ENCODE measurements around the gene RASL11A. TPM values are rescaled to one million over a fixed set of nuclear protein-coding genes. Genes with fewer than 3 reads are reported as not detected.

The RASL11A gene
- total and polyA plus RNA-seq, 2 of the 13 experiments (the other 11 are each of a cell fraction or from before 2014, with no cell fraction given) = 3.0 to 4.1 TPM

DNA sequence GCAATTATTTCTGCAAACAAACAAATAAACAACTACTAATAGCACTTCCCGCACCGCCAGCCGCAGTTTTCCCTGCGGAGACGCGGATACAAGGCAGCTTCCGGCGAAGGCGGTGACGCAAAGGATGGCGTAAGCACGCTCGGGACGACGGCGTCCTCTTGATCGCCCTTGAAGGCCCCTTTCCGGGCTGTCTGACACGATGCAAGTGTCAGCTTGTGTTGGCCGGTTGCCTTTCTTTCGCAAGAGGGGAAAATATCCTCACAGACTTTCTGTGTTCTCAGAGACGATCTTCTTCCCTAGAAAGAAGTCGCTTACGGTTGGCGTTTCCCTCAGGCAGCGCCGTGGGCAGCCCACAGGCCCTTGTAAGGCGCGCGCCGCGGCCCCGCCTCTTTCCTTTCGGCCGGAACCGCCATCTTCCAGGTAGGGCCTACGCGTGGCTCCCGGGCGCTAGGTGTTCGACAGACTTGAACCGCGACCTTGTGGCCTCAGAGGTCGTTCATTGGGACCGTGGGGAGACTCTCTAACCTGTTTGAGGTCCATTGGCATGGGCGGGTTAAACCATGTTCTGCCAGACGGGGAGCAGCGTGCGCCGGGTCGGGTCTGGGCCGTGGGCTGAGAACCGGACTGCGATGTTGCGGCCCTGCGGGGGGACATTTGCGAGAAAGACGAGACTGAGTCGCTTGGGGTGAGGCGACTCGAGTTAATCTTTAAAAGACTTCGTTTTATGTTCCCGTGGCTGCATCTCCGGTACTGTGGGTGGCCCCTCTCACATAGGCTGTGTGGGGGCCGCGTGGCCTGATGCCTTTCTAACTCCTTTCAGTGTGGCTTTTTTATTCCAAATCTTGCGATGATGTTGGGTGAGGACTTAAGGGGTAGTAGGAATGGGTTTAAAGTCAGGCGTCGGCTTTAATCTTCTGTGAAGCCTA, 19.2 kb upstream of the RASL11A start, which contains the start of gene RPL21 (continued):
- TF ChIP-seq, protein P1, sequence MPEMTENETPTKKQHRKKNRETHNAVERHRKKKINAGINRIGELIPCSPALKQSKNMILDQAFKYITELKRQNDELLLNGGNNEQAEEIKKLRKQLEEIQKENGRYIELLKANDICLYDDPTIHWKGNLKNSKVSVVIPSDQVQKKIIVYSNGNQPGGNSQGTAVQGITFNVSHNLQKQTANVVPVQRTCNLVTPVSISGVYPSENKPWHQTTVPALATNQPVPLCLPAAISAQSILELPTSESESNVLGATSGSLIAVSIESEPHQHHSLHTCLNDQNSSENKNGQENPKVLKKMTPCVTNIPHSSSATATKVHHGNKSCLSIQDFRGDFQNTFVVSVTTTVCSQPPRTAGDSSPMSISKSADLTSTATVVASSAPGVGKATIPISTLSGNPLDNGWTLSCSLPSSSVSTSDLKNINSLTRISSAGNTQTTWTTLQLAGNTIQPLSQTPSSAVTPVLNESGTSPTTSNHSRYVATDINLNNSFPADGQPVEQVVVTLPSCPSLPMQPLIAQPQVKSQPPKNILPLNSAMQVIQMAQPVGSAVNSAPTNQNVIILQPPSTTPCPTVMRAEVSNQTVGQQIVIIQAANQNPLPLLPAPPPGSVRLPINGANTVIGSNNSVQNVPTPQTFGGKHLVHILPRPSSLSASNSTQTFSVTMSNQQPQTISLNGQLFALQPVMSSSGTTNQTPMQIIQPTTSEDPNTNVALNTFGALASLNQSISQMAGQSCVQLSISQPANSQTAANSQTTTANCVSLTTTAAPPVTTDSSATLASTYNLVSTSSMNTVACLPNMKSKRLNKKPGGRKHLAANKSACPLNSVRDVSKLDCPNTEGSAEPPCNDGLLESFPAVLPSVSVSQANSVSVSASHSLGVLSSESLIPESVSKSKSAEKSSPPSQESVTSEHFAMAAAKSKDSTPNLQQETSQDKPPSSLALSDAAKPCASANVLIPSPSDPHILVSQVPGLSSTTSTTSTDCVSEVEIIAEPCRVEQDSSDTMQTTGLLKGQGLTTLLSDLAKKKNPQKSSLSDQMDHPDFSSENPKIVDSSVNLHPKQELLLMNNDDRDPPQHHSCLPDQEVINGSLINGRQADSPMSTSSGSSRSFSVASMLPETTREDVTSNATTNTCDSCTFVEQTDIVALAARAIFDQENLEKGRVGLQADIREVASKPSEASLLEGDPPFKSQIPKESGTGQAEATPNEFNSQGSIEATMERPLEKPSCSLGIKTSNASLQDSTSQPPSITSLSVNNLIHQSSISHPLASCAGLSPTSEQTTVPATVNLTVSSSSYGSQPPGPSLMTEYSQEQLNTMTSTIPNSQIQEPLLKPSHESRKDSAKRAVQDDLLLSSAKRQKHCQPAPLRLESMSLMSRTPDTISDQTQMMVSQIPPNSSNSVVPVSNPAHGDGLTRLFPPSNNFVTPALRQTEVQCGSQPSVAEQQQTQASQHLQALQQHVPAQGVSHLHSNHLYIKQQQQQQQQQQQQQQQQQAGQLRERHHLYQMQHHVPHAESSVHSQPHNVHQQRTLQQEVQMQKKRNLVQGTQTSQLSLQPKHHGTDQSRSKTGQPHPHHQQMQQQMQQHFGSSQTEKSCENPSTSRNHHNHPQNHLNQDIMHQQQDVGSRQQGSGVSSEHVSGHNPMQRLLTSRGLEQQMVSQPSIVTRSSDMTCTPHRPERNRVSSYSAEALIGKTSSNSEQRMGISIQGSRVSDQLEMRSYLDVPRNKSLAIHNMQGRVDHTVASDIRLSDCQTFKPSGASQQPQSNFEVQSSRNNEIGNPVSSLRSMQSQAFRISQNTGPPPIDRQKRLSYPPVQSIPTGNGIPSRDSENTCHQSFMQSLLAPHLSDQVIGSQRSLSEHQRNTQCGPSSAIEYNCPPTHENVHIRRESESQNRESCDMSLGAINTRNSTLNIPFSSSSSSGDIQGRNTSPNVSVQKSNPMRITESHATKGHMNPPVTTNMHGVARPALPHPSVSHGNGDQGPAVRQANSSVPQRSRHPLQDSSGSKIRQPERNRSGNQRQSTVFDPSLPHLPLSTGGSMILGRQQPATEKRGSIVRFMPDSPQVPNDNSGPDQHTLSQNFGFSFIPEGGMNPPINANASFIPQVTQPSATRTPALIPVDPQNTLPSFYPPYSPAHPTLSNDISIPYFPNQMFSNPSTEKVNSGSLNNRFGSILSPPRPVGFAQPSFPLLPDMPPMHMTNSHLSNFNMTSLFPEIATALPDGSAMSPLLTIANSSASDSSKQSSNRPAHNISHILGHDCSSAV (CRISPR knock-in tag; IDR thresholded peaks at IDR 0.05; ENCODE audit: borderline replicate concordance) = no peak
- TF ChIP-seq, protein P2, sequence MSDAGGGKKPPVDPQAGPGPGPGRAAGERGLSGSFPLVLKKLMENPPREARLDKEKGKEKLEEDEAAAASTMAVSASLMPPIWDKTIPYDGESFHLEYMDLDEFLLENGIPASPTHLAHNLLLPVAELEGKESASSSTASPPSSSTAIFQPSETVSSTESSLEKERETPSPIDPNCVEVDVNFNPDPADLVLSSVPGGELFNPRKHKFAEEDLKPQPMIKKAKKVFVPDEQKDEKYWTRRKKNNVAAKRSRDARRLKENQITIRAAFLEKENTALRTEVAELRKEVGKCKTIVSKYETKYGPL (CRISPR knock-in tag; IDR thresholded peaks at IDR 0.05) = no peak
- peak in 1 of 2 experiments; percentile 4; a peak in 1 of 4 replicates for TF ChIP-seq EP300 (IDR thresholded peaks at IDR 0.05; ENCODE audit: low read depth in 2 of 2, low read length in 2 of 2)
- 0 out of 2 replicates have a peak, but pooled peaks have one; percentile 10 for TF ChIP-seq EP300 (CRISPR knock-in tag; IDR thresholded peaks at IDR 0.05; ENCODE audit: borderline replicate concordance)
- TF ChIP-seq ZNF468 (CRISPR knock-in tag; IDR thresholded peaks at IDR 0.05) = no peak
- no peak for TF ChIP-seq ZFP62 (CRISPR knock-in tag; IDR thresholded peaks at IDR 0.05)
- no peak for TF ChIP-seq ZBTB1 (CRISPR knock-in tag; IDR thresholded peaks at IDR 0.05; ENCODE audit: borderline replicate concordance)
- TF ChIP-seq ZNF224 (CRISPR knock-in tag; IDR thresholded peaks at IDR 0.05) = peak; percentile 80; the same call in 1 of the 2 replicates
- TF ChIP-seq SIX1 (CRISPR knock-in tag; IDR thresholded peaks at IDR 0.05; ENCODE audit: borderline replicate concordance) = no peak
- TF ChIP-seq ZMYM4 (CRISPR knock-in tag; IDR thresholded peaks at IDR 0.05) = peak; percentile 69
- TF ChIP-seq, protein P3, sequence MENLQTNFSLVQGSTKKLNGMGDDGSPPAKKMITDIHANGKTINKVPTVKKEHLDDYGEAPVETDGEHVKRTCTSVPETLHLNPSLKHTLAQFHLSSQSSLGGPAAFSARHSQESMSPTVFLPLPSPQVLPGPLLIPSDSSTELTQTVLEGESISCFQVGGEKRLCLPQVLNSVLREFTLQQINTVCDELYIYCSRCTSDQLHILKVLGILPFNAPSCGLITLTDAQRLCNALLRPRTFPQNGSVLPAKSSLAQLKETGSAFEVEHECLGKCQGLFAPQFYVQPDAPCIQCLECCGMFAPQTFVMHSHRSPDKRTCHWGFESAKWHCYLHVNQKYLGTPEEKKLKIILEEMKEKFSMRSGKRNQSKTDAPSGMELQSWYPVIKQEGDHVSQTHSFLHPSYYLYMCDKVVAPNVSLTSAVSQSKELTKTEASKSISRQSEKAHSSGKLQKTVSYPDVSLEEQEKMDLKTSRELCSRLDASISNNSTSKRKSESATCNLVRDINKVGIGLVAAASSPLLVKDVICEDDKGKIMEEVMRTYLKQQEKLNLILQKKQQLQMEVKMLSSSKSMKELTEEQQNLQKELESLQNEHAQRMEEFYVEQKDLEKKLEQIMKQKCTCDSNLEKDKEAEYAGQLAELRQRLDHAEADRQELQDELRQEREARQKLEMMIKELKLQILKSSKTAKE (CRISPR knock-in tag; IDR thresholded peaks at IDR 0.05; ENCODE audit: borderline replicate concordance) = no peak
- TF ChIP-seq, protein P4, sequence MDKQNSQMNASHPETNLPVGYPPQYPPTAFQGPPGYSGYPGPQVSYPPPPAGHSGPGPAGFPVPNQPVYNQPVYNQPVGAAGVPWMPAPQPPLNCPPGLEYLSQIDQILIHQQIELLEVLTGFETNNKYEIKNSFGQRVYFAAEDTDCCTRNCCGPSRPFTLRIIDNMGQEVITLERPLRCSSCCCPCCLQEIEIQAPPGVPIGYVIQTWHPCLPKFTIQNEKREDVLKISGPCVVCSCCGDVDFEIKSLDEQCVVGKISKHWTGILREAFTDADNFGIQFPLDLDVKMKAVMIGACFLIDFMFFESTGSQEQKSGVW (CRISPR knock-in tag; IDR thresholded peaks at IDR 0.05; ENCODE audit: borderline replicate concordance) = no peak
- TF ChIP-seq, protein P5, sequence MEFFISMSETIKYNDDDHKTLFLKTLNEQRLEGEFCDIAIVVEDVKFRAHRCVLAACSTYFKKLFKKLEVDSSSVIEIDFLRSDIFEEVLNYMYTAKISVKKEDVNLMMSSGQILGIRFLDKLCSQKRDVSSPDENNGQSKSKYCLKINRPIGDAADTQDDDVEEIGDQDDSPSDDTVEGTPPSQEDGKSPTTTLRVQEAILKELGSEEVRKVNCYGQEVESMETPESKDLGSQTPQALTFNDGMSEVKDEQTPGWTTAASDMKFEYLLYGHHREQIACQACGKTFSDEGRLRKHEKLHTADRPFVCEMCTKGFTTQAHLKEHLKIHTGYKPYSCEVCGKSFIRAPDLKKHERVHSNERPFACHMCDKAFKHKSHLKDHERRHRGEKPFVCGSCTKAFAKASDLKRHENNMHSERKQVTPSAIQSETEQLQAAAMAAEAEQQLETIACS (CRISPR knock-in tag; IDR thresholded peaks at IDR 0.05) = peak; percentile 44; the same call in 1 of the 2 replicates
- TF ChIP-seq ZNF782 (CRISPR knock-in tag; IDR thresholded peaks at IDR 0.05; ENCODE audit: borderline replicate concordance) = peak; percentile 87
